H1 (cell line): Measurements from ENCODE around the gene NSD2. TPM values are rescaled to one million over a fixed set of nuclear protein-coding genes. Genes with fewer than 3 reads are reported as not detected.

Source experiments
- CTCF ChIA-PET: fragments of 300-600 bp; sonication (Branson Sonifier 250); formaldehyde crosslinking; loops from one replicate; lab custom pipeline; 2021; ENCODE audit not compliant: partially characterized antibody; lab: Charles Lee
- POLR2A ChIA-PET: fragments of 300-600 bp; sonication (Branson Sonifier 250); formaldehyde crosslinking; loops from one replicate; lab custom pipeline; 2021; ENCODE audit warnings: inconsistent platforms; ENCODE audit not compliant: partially characterized antibody; lab: Charles Lee
- DNase-seq, 2 experiments: peaks; one replicate each; pipeline versions ENCODE4 v3.0.0 to v3.0.0-alpha.2; 2010 to 2022; ENCODE audit warnings: low spot score in 2 of 2, low read depth in 1 of 2, mixed read lengths in 1 of 2
- FAIRE-seq: peaks from 2 replicates; lab custom pipeline; 2011; peaks lifted over from hg19 to GRCh38; lab: Jason Lieb, UNC
- H2AFZ ChIP-seq: 2 replicates; pipeline ENCODE4 v1.8.1; 2012; ENCODE audit warnings: low read length, inconsistent platforms
- H2AK5ac ChIP-seq: 2 replicates; pipeline ENCODE4 v1.6.1; 2013; ENCODE audit warnings: low read depth, low read length
- H2BK120ac ChIP-seq: replicated peaks from 2 replicates; pipeline ENCODE3; 2013; ENCODE audit warnings: low read depth, low read length, inconsistent platforms
- H2BK12ac ChIP-seq: 2 replicates; pipeline ENCODE4 v1.6.1; 2013; ENCODE audit warnings: low read depth, low read length
- H2BK15ac ChIP-seq: 2 replicates; pipeline ENCODE4 v1.6.1; 2013; ENCODE audit warnings: low read length
- H2BK20ac ChIP-seq: 2 replicates; pipeline ENCODE4 v1.6.1; 2013; ENCODE audit warnings: low read length
- H2BK5ac ChIP-seq: 2 replicates; pipeline ENCODE4 v1.6.1; 2013; ENCODE audit warnings: low read depth, low read length
- H3K14ac ChIP-seq: 2 replicates; pipeline ENCODE4 v1.6.1; 2013; ENCODE audit warnings: inconsistent platforms; ENCODE audit not compliant: insufficient read length
- H3K18ac ChIP-seq: 2 replicates; pipeline ENCODE4 v1.6.1; 2013; ENCODE audit warnings: low read length; ENCODE audit errors: extremely low read depth
- H3K23ac ChIP-seq: 2 replicates; pipeline ENCODE4 v1.6.1; 2013; ENCODE audit warnings: inconsistent platforms; ENCODE audit not compliant: insufficient read length
- H3K23me2 ChIP-seq: 2 replicates; pipeline ENCODE4 v1.6.1; 2013; ENCODE audit warnings: low read depth, low read length
- H3K27ac ChIP-seq: 2 replicates; pipeline ENCODE4 v1.6.1; 2011; ENCODE audit warnings: low read depth, low read length, inconsistent platforms
- H3K27me3 ChIP-seq, 4 experiments: replicated peaks in 1 of 4; 1 replicate in 1 of 4; 2 replicates in 3 of 4; pipeline versions ENCODE4 v1.6.1 to v1.8.1; 2011 to 2013; ENCODE audit warnings: low read length in 3 of 4, mild to moderate bottlenecking in 3 of 4, inconsistent platforms in 2 of 4, mixed read lengths in 2 of 4, moderate library complexity in 1 of 4; ENCODE audit not compliant: control insufficient read depth in 3 of 4, insufficient read depth in 3 of 4; ENCODE audit errors: extremely low read depth in 1 of 4
- H3K36me3 ChIP-seq, 4 experiments: 2 replicates each; pipeline versions ENCODE4 v1.6.1 to v1.8.1; 2011 to 2013; ENCODE audit warnings: mild to moderate bottlenecking in 4 of 4, low read length in 3 of 4, moderate library complexity in 2 of 4, control low read depth in 1 of 4, inconsistent platforms in 1 of 4; ENCODE audit not compliant: insufficient read depth in 4 of 4, control insufficient read depth in 2 of 4
- H3K4ac ChIP-seq: replicated peaks from 2 replicates; pipeline ENCODE3; 2013; ENCODE audit warnings: low read length, low read depth, mixed read lengths, inconsistent platforms; ENCODE audit not compliant: insufficient read length
- H3K4me1 ChIP-seq, 4 experiments: replicated peaks in 1 of 4; 1 replicate in 1 of 4; 2 replicates in 3 of 4; pipeline versions ENCODE4 v1.6.1 to v1.8.1; 2011 to 2013; ENCODE audit warnings: low read length in 3 of 4, inconsistent platforms in 2 of 4, mixed read lengths in 1 of 4; ENCODE audit not compliant: insufficient read depth in 4 of 4, control insufficient read depth in 3 of 4
- H3K4me2 ChIP-seq, 2 experiments: 2 replicates each; pipeline versions ENCODE4 v1.6.1 to v1.8.1; 2011 to 2013; ENCODE audit warnings: low read depth in 2 of 2, low read length in 2 of 2, control low read depth in 1 of 2, inconsistent platforms in 1 of 2, mild to moderate bottlenecking in 1 of 2; ENCODE audit not compliant: insufficient read depth in 1 of 2
- H3K4me3 ChIP-seq, 4 experiments: fragments of 200-600, 300-600 bp in 1 of 4; sonication (generic), shearing (Covaris generic), sonication (Bioruptor Twin) in 1 of 4; 2 replicates each; pipeline versions ENCODE4 v1.5.1 to v1.8.1; 2011 to 2016; ENCODE audit warnings: low read length in 4 of 4, low read depth in 3 of 4, control low read depth in 2 of 4, inconsistent platforms in 2 of 4, mild to moderate bottlenecking in 2 of 4, mixed read lengths in 1 of 4, moderate library complexity in 1 of 4; ENCODE audit not compliant: insufficient read depth in 2 of 4; ENCODE audit errors: extremely low read depth in 1 of 4
- H3K56ac ChIP-seq: replicated peaks from 2 replicates; pipeline ENCODE3; 2013; ENCODE audit warnings: low read depth, mild to moderate bottlenecking, mixed read lengths, low read length, inconsistent platforms; ENCODE audit not compliant: insufficient read length
- H3K79me1 ChIP-seq: 2 replicates; pipeline ENCODE4 v1.6.1; 2013; ENCODE audit warnings: low read depth, low read length, control low read depth
- H3K79me2 ChIP-seq, 2 experiments: 2 replicates each; pipeline versions ENCODE4 v1.6.1 to v1.8.1; 2012 to 2013; ENCODE audit warnings: low read length in 2 of 2, mild to moderate bottlenecking in 2 of 2, inconsistent platforms in 1 of 2; ENCODE audit not compliant: insufficient read depth in 2 of 2, control insufficient read depth in 1 of 2
- H3K9ac ChIP-seq, 4 experiments: replicated peaks in 1 of 4; 1 replicate in 1 of 4; 2 replicates in 3 of 4; pipeline versions ENCODE4 v1.6.1 to v1.8.1; 2011 to 2013; ENCODE audit warnings: low read depth in 3 of 4, low read length in 3 of 4, control low read depth in 2 of 4, mild to moderate bottlenecking in 2 of 4, moderate library complexity in 2 of 4, inconsistent platforms in 1 of 4; ENCODE audit errors: extremely low read depth in 1 of 4
- H3K9me3 ChIP-seq, 2 experiments: 2 replicates each; pipeline versions ENCODE4 v1.6.1 to v1.8.1; 2012 to 2013; ENCODE audit warnings: mild to moderate bottlenecking in 2 of 2, moderate library complexity in 2 of 2, control low read depth in 1 of 2, inconsistent platforms in 1 of 2, low read depth in 1 of 2, low read length in 1 of 2, mixed read lengths in 1 of 2; ENCODE audit not compliant: insufficient read depth in 2 of 2
- H4K20me1 ChIP-seq, 2 experiments: replicated peaks in 1 of 2; 2 replicates each; pipeline versions ENCODE3 to v1.8.1; 2011 to 2013; ENCODE audit warnings: inconsistent platforms in 2 of 2, low read length in 2 of 2, mild to moderate bottlenecking in 1 of 2; ENCODE audit not compliant: insufficient read depth in 2 of 2, control insufficient read depth in 1 of 2
- H4K5ac ChIP-seq: 2 replicates; pipeline ENCODE4 v1.6.1; 2013; ENCODE audit warnings: low read length, low read depth, mixed read lengths, inconsistent platforms; ENCODE audit not compliant: insufficient read length
- H4K8ac ChIP-seq: 2 replicates; pipeline ENCODE4 v1.8.0; 2013; ENCODE audit warnings: mild to moderate bottlenecking, moderate library complexity, low read length, inconsistent platforms; ENCODE audit not compliant: insufficient read depth; ENCODE audit errors: extremely low read depth
- H4K91ac ChIP-seq: replicated peaks from 2 replicates; pipeline ENCODE3; 2013; ENCODE audit warnings: low read length, mixed read lengths, inconsistent platforms; ENCODE audit not compliant: insufficient read length
- CBX5 ChIP-seq: fragments of 300-800, 300-1000 bp; sonication (generic); IDR thresholded peaks from 2 replicates; pipeline ENCODE4 v1.7.1; 2016; ENCODE audit warnings: antibody characterized with exemption, low read length, low read depth
- TBP ChIP-seq: IDR thresholded peaks from 2 replicates; pipeline ENCODE4 v1.6.1; 2011; ENCODE audit warnings: low read depth, low read length, improper control_type of control experiment
- WGBS, 2 experiments: shearing (Covaris generic) in 1 of 2; methylation state at CpG; one replicate each; pipeline versions ENCODE4 v1.1.6 to v1.1.7; 2013 to 2015; ENCODE audit warnings: low lambda C conversion rate in 2 of 2, mixed read lengths in 2 of 2, inconsistent platforms in 1 of 2, low coverage in 1 of 2, missing lambda C conversion rate in 1 of 2; ENCODE audit not compliant: insufficient replicate concordance in 2 of 2, insufficient coverage in 1 of 2, insufficient read length in 1 of 2; ENCODE audit errors: extremely low coverage in 1 of 2, missing lambda C conversion rate in 1 of 2; 5-methylcytosine and 5-hydroxymethylcytosine counted together
- polyA plus RNA-seq, 7 experiments: library from polyadenylated mRNA; depleted of rRNA in 3 of 7; stranded (reverse) in 5 of 7; unstranded in 2 of 7; fragments of >200 nt in 5 of 7; fragments of 200-250 nt in 2 of 7; gene quantifications; 1 replicate in 5 of 7; 2 replicates in 1 of 7; 4 replicates in 1 of 7; pipeline versions ENCODE4 v1.2.1 to v1.2.3, GENCODE V29; 2011 to 2013; ENCODE audit warnings: missing spikeins in 2 of 7, mixed read lengths in 2 of 7
- total RNA-seq: library from RNA; stranded (reverse); fragmentation: NEBNext Ultra II Directional; extraction: Animal tissue kit (Norgen Biotek cat#: 25700); gene quantifications from 2 replicates; pipeline ENCODE4 v1.2.1, GENCODE V29; 2021

Gene NSD2
- total and polyA plus RNA-seq, 2 of the 8 experiments (the other 6 are each of a cell fraction or from before 2014, with no cell fraction given) = 26.7 to 129 TPM

- Histone ChIP-seq H4K5ac (no peak overlapping the region), H3K36me3 (peaks cover 10 to 54% (median 37%) of the 10 kb centered on the region in 4 experiments; a peak in 7 of 8 replicates), H2BK12ac (no peak overlapping the region), H3K4me1 (no peaks in the 10 kb centered on the region), H2AK5ac (no peak overlapping the region), H3K14ac (no peak overlapping the region), H4K20me1 (peaks cover 2 to 12% of the 10 kb centered on the region in 2 experiments), H3K79me1 (peaks cover 2% of the 10 kb centered on the region; the same call in 1 of the 2 replicates), H3K56ac (no peak overlapping the region), H3K9me3 (no peaks in the 10 kb centered on the region), H3K9ac (no peak overlapping the region), H2BK20ac (no peak overlapping the region), H2BK5ac (no peak overlapping the region), H3K27ac (no peak overlapping the region), H2BK120ac (no peak overlapping the region), H2AFZ (no peak overlapping the region), H3K27me3 (no peaks in the 10 kb centered on the region), H3K23ac (no peak overlapping the region), H4K8ac (no peak overlapping the region), H3K4me3 (no peak overlapping the region), H3K23me2 (no peaks in the 10 kb centered on the region), H4K91ac (no peak overlapping the region), H3K4me2 (no peak overlapping the region), H2BK15ac (no peak overlapping the region), H3K4ac (no peak overlapping the region), H3K79me2 (no peaks in the 10 kb centered on the region), H3K18ac (no peak overlapping the region)
- no peak for FAIRE-seq
- 95% methylated on average over 12 of the region's 12 CpGs; no CpG with 5 or more reads in 1 of the 2 experiments for WGBS, 2 experiments
- ChIA-PET POLR2A (no interaction called here), CTCF (no interaction called here)
- DNase-seq = no peak
- TF ChIP-seq TBP = no peak
- TF ChIP-seq CBX5 = no peak
Measured at GRCh38 chr4:1973218-1973617, 102.0 kb downstream of the NSD2 start.
